OCI-LY1 (cell line): ENCODE measurements around the gene NMRK1.

Experiments
- CTCF ChIP-seq: fragments of 200-600 bp; sonication (generic), shearing (Covaris generic); IDR thresholded peaks from 2 replicates; pipeline ENCODE4 v1.5.1; 2017; ENCODE audit warnings: mild to moderate bottlenecking, antibody characterized with exemption, low read length, moderate library complexity, mixed read lengths
- EZH2 ChIP-seq: fragments of 200-600 bp; sonication (generic), shearing (Covaris generic); IDR thresholded peaks from 2 replicates; pipeline ENCODE4 v1.8.0; 2017; ENCODE audit warnings: borderline replicate concordance, mixed run types, mild to moderate bottlenecking, antibody characterized with exemption, low read length, moderate library complexity, mixed read lengths

- TF ChIP-seq CTCF (no peak), EZH2 (no peak)
Measured at GRCh38 chr9:75054368-75055001, 33.5 kb downstream of the NMRK1 start.
